PFSK-1 (cell line): ENCODE results near the gene COX5B. TPM values are rescaled to one million over a fixed set of nuclear protein-coding genes. Genes with fewer than 3 reads are reported as not detected.
A peak's percentile ranks its signal among the peaks of the same experiment; 100 is the strongest.

Experiments
- FOXP2 ChIP-seq: optimal IDR thresholded peaks from 2 replicates; pipeline ENCODE3; 2011; ENCODE audit warnings: borderline replicate concordance, control low read depth, inconsistent platforms; ENCODE audit not compliant: insufficient read depth; ENCODE audit errors: extremely low read length, extremely low read depth
- POLR2AphosphoS5 ChIP-seq: IDR thresholded peaks from 2 replicates; pipeline ENCODE4 v1.6.1; 2012; ENCODE audit warnings: low read depth, mild to moderate bottlenecking, control low read depth, low read length, moderate library complexity
- SIN3A ChIP-seq: IDR thresholded peaks from 2 replicates; pipeline ENCODE4 v1.6.1; 2012; ENCODE audit warnings: mild to moderate bottlenecking, low read length, moderate library complexity, borderline replicate concordance; ENCODE audit not compliant: insufficient read depth
- TAF1 ChIP-seq: IDR thresholded peaks from 2 replicates; pipeline ENCODE4 v1.6.1; 2012; ENCODE audit warnings: low read length, control low read depth, borderline replicate concordance; ENCODE audit not compliant: insufficient read depth
- polyA plus RNA-seq: library from polyadenylated mRNA; unstranded; fragments of >200 nt; gene quantifications from one replicate; pipeline ENCODE4 v1.2.1, GENCODE V29; 2012; ENCODE audit warnings: low read depth, missing spikeins; ENCODE audit not compliant: insufficient read length
- TF ChIP-seq, protein P1 (sequence below), 2 experiments: IDR thresholded peaks; 2 replicates each; pipeline versions ENCODE4 v1.6.1 to v1.8.0; 2011 to 2012; ENCODE audit warnings: low read depth in 2 of 2, low read length in 2 of 2, control low read depth in 1 of 2, inconsistent platforms in 1 of 2, mild to moderate bottlenecking in 1 of 2, moderate library complexity in 1 of 2; ENCODE audit not compliant: insufficient read depth in 1 of 2

COX5B gene
- polyA plus RNA-seq, result 367 TPM

DNA sequence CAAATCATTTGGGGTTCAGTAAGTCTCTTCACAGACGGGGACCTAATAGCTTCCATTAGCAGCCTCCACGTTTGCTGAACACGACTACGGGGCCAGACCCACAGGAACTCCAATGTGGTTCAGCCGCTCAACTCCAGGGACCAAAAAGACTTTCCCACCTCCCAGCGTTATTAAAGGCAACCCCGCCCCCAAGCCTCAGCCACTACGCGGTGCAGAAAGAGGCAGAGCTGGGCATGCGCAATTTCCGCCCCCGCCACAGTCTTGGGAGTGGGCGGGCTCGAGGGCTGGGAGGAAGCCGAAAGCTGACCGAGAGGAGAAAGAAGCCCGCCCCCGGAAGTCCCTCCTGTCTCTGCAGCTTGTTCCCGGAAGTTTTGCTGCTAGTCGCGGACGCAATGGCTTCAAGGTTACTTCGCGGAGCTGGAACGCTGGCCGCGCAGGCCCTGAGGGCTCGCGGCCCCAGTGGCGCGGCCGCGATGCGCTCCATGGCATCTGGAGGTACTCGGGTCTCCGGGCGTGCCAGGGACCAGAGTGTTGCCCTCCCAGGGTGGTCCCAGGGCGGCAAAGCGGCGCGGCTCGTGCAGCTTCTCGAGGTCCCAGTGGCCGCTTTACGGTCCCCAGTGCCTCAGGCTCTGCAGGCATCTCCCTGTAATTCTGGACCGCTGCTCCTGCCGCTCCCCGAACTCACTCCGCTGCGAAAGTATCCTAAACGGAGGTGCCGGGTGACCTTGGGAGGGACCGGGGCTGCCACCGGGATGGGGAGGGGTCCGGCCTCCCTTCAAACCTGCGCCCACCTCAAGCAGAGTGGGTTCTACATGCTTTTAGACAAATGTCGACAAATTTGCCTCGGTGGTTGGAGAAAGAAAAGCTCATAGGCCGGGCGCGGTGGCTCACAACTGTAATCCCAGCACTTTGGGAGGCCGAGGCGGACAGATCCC, at the start of gene COX5B:
Gene COX5B, plus strand, starts transcription at position 368 of the 935 bp plus-strand sequence. Its CDS starts 25 bp downstream, at position 393.
- TF ChIP-seq POLR2AphosphoS5 (peak; percentile 96), SIN3A (no peak; the same call in 1 of the 2 replicates), FOXP2 (peak; percentile 74), TAF1 (peak; percentile 97)
- TF ChIP-seq, protein P1, sequence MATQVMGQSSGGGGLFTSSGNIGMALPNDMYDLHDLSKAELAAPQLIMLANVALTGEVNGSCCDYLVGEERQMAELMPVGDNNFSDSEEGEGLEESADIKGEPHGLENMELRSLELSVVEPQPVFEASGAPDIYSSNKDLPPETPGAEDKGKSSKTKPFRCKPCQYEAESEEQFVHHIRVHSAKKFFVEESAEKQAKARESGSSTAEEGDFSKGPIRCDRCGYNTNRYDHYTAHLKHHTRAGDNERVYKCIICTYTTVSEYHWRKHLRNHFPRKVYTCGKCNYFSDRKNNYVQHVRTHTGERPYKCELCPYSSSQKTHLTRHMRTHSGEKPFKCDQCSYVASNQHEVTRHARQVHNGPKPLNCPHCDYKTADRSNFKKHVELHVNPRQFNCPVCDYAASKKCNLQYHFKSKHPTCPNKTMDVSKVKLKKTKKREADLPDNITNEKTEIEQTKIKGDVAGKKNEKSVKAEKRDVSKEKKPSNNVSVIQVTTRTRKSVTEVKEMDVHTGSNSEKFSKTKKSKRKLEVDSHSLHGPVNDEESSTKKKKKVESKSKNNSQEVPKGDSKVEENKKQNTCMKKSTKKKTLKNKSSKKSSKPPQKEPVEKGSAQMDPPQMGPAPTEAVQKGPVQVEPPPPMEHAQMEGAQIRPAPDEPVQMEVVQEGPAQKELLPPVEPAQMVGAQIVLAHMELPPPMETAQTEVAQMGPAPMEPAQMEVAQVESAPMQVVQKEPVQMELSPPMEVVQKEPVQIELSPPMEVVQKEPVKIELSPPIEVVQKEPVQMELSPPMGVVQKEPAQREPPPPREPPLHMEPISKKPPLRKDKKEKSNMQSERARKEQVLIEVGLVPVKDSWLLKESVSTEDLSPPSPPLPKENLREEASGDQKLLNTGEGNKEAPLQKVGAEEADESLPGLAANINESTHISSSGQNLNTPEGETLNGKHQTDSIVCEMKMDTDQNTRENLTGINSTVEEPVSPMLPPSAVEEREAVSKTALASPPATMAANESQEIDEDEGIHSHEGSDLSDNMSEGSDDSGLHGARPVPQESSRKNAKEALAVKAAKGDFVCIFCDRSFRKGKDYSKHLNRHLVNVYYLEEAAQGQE (IDR thresholded peaks at IDR 0.05; ENCODE audit: insufficient read depth in 1 of 2, low read depth in 2 of 2, low read length in 2 of 2), result peak; percentile 3 to 18; a peak in 2 of 4 replicates

- TF ChIP-seq POLR2AphosphoS5, result no peak
- TF ChIP-seq, protein P1 (IDR thresholded peaks at IDR 0.05; ENCODE audit: insufficient read depth in 1 of 2, low read depth in 2 of 2, low read length in 2 of 2), result no peak
- no peak for TF ChIP-seq FOXP2
- no peak for TF ChIP-seq TAF1
- TF ChIP-seq SIN3A, result no peak
Measured at GRCh38 chr2:97617911-97618310, 28.0 kb upstream of the COX5B start.

DNA sequence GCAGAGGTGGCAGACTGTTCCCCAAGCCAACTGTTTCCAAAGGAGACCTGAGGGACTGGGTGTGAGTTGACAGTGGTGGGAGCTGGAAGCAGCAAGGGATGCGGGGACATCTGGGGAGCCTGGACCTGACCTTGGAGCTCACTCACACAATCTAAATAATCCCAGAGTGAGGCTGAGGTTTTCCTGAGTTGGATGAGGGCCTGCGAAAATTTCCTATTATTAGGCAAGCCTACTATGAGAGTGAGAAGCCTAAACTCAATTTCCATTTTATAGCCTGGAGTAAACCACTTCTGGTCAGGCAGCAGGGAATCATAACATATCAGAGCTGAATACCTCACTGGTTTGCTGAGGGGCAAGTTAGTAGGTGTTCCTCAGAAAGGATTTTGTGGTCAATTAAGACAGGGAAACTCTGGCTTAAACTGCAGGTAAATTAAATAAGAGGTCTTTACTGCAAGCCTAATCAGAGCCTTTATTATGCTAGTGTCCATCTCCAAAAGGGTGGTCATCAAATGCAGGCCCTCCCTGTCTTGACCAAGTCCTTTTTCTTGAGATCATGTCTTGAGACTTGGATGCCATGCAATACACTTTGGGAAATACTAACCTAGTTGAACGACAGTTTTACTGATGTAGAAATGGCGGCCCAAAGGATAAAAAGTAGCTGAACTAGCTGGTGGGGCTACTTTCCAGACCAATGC, 1.7 kb upstream of the COX5B start:
- no peak for TF ChIP-seq TAF1

DNA sequence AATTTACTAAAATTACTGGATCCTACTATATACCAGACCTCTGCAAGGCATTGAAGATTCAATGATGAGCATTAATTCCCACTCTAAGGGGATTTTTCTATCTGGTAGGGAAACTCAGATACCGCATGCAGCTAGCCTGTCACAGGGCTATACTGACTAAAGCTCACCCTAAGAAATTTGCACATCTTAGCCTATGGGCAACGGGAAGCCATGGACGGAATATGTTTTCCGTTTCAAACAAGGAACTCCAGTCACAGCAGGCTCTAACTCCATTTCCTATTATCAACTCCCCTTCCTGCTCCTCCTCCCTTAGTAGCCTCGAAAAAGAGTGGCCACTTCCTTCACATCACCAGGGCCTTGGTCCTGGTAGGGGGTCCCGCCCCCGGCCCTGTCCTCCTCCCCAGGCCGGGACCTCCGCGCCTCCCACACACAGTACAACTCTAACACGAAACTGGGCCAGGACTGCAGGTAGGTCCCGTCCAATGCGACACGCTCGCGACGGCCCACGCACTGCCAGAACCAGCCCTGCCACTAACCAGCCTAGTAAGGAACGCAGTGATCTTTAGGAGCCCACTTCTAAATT, 659 bp upstream of the COX5B start:
- no peak for TF ChIP-seq POLR2AphosphoS5
- no peak for TF ChIP-seq SIN3A
- no peak for TF ChIP-seq TAF1
- no peak for TF ChIP-seq FOXP2
- TF ChIP-seq, protein P1 (IDR thresholded peaks at IDR 0.05; ENCODE audit: insufficient read depth in 1 of 2, low read depth in 2 of 2, low read length in 2 of 2), result no peak

DNA sequence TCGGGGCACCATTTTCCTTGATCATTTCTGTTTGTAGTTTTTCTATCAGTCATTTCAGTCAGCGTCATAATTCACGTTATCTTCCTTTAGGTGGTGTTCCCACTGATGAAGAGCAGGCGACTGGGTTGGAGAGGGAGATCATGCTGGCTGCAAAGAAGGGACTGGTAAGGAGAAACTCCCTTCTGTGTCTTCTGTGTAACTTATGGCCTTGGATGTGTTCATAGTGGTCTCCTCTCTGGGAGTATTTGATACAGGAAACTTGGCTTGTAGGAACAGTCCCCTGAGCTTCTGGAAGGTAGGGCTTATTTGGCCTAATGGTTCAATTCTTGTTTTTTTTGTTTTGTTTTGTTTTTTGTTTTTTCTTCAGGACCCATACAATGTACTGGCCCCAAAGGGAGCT, 1.1 kb downstream of the COX5B start:
- TF ChIP-seq, protein P1 (IDR thresholded peaks at IDR 0.05; ENCODE audit: insufficient read depth in 1 of 2, low read depth in 2 of 2, low read length in 2 of 2), result no peak
- no peak for TF ChIP-seq SIN3A
- TF ChIP-seq TAF1, result no peak
- TF ChIP-seq FOXP2, result no peak
- TF ChIP-seq POLR2AphosphoS5, result no peak
